K562 (cell line): ENCODE data around the gene SFMBT2. TPM values are rescaled to one million over a fixed set of nuclear protein-coding genes. Genes with fewer than 3 reads are reported as not detected.

ENCODE experiments used
- HDAC1 ChIP-seq, 2 experiments: fragments of 450-650 bp; IDR thresholded peaks; 2 replicates each; pipeline ENCODE4 v1.6.1; 2016 to 2017; ENCODE audit warnings: inconsistent platforms in 1 of 2, mild to moderate bottlenecking in 1 of 2, moderate library complexity in 1 of 2
- HMGN3 ChIP-seq: IDR thresholded peaks from 2 replicates; pipeline ENCODE4 v1.6.1; 2011; ENCODE audit warnings: borderline replicate concordance, low read depth, mild to moderate bottlenecking, mixed read lengths, low read length; ENCODE audit not compliant: insufficient read length; ENCODE audit errors: extremely low read depth
- LCOR ChIP-seq: sonication (generic); formaldehyde crosslinking; IDR thresholded peaks from 2 replicates; pipeline ENCODE4 v1.8.0; 2022; ENCODE audit warnings: mild to moderate bottlenecking, missing genetic modification reagents
- RAD21 ChIP-seq, 2 experiments: fragments of 250-450 bp in 1 of 2; fragments of 450-650 bp in 1 of 2; sonication (Bioruptor Pico) in 1 of 2; formaldehyde crosslinking in 1 of 2; IDR thresholded peaks in 1 of 2; conservative IDR thresholded peaks in 1 of 2; 2 replicates each; pipeline versions ENCODE4 v1.4.0 to v1.8.0; 2020 to 2022; ENCODE audit warnings: mild to moderate bottlenecking in 2 of 2, moderate library complexity in 1 of 2
- polyA plus RNA-seq, 8 experiments: library from polyadenylated mRNA; depleted of rRNA in 4 of 8; stranded (reverse) in 5 of 8; unstranded in 3 of 8; fragments of >200 nt; fragmentation: Nextera tagmentation in 2 of 8; fragmentation: Illumina TruSeq in 1 of 8; extraction: Ambion mirVana in 2 of 8; extraction: Trizol in 1 of 8; gene quantifications; 2 replicates each; pipeline versions ENCODE4 v1.2.1 to v1.2.3, GENCODE V29; 2011 to 2014; ENCODE audit warnings: inconsistent platforms in 1 of 8, missing spikeins in 1 of 8
- total RNA-seq, 7 experiments: library from RNA; depleted of rRNA in 6 of 7; stranded (reverse); fragments of >200 nt in 6 of 7; fragmentation: Illumina TruSeq in 2 of 7; extraction: Trizol in 2 of 7; gene quantifications; 2 replicates each; pipeline versions ENCODE4 v1.2.1 to v1.2.3, GENCODE V29; 2011 to 2021; ENCODE audit warnings: low replicate concordance in 1 of 7
- TF ChIP-seq, protein P1 (sequence below), 3 experiments: IDR thresholded peaks in 2 of 3; conservative IDR thresholded peaks in 1 of 3; 2 replicates each; pipeline ENCODE4 v1.5.1; 2011 to 2012; ENCODE audit warnings: low read length in 3 of 3, mild to moderate bottlenecking in 3 of 3, control low read depth in 2 of 3, improper control_type of control experiment in 1 of 3, inconsistent platforms in 1 of 3, low read depth in 1 of 3, mixed read lengths in 1 of 3, moderate library complexity in 1 of 3; ENCODE audit not compliant: insufficient read depth in 2 of 3
- TF ChIP-seq, protein P2 (sequence below): fragments of 250-450 bp; sonication (Bioruptor Pico); IDR thresholded peaks from 2 replicates; pipeline ENCODE4 v1.4.0; 2020; ENCODE audit warnings: borderline replicate concordance

Gene SFMBT2
- total and polyA plus RNA-seq, 9 of the 15 experiments (the other 6 are each of a cell fraction or from before 2014, with no cell fraction given): 1.2 to 13.6 (median 7.6) TPM

DNA sequence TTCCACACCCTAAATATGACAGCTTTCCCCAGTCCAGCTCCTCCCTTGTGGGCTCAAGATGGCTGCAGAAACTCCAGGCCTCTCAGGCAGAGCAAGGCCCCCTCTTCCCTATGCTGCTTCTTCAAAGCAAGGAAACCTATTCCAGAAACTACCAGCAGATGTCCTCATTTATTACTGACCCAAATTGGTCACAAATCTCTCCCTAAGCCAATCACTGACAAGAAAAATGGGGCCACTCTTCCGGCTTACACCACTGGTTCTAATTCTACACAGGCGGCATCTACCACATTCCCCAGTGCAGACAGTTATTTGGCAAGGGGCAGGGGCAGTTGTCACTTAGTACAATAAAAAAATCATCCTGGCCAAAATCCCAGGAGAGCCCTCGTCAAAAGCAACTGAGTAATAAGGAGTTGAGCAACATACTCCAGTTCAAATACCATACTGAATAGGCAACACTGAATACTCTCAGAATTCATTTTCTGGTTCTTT, 150.4 kb downstream of the SFMBT2 start (continued):
- TF ChIP-seq RAD21 (CRISPR knock-in tag; conservative IDR thresholded peaks at IDR 0.05 in 1 of 2, IDR thresholded peaks at IDR 0.05 in 1 of 2): peak; percentile 53 to 71
- TF ChIP-seq, protein P1, sequence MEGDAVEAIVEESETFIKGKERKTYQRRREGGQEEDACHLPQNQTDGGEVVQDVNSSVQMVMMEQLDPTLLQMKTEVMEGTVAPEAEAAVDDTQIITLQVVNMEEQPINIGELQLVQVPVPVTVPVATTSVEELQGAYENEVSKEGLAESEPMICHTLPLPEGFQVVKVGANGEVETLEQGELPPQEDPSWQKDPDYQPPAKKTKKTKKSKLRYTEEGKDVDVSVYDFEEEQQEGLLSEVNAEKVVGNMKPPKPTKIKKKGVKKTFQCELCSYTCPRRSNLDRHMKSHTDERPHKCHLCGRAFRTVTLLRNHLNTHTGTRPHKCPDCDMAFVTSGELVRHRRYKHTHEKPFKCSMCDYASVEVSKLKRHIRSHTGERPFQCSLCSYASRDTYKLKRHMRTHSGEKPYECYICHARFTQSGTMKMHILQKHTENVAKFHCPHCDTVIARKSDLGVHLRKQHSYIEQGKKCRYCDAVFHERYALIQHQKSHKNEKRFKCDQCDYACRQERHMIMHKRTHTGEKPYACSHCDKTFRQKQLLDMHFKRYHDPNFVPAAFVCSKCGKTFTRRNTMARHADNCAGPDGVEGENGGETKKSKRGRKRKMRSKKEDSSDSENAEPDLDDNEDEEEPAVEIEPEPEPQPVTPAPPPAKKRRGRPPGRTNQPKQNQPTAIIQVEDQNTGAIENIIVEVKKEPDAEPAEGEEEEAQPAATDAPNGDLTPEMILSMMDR (IDR thresholded peaks at IDR 0.05 in 2 of 3, conservative IDR thresholded peaks at IDR 0.05 in 1 of 3; ENCODE audit: insufficient read depth in 2 of 3, low read depth in 1 of 3, low read length in 3 of 3): peak; percentile 37 to 72 (median 70); a peak in 5 of 6 replicates
- TF ChIP-seq, protein P2, sequence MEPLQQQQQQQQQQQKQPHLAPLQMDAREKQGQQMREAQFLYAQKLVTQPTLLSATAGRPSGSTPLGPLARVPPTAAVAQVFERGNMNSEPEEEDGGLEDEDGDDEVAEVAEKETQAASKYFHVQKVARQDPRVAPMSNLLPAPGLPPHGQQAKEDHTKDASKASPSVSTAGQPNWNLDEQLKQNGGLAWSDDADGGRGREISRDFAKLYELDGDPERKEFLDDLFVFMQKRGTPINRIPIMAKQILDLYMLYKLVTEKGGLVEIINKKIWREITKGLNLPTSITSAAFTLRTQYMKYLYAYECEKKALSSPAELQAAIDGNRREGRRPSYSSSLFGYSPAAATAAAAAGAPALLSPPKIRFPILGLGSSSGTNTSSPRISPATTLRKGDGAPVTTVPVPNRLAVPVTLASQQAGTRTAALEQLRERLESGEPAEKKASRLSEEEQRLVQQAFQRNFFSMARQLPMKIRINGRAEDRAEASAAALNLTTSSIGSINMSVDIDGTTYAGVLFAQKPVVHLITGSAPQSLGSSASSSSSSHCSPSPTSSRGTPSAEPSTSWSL (CRISPR knock-in tag): no peak
- TF ChIP-seq HDAC1 (IDR thresholded peaks at IDR 0.05): peak in 1 of 2 experiments; percentile 37; a peak in 1 of 4 replicates
- 0 out of 2 replicates have a peak, but pooled peaks have one; percentile 27 for TF ChIP-seq LCOR (CRISPR knock-in tag)
- TF ChIP-seq HMGN3: no peak
